Activated T-cell treated with anti-CD3 and anti-CD28 coated beads, Interleukin-2, amount 50 U/mL, for 48 hours (primary cell): ENCODE measurements around the gene PDIA5.

Source experiments
- DNase-seq, 2 experiments: peaks; one replicate each; pipeline ENCODE4 v3.0.0-alpha.2; 2020

PDIA5 gene

GRCh38 chr3:123072564-123072963 lies 5.7 kb downstream of the PDIA5 start:
- DNase-seq: no peak

- no peak for DNase-seq
Measured at GRCh38 chr3:123075359-123075758, 8.5 kb downstream of the PDIA5 start.

GRCh38 chr3:123076112-123076495 lies 9.3 kb downstream of the PDIA5 start:
- no peak for DNase-seq

DNA sequence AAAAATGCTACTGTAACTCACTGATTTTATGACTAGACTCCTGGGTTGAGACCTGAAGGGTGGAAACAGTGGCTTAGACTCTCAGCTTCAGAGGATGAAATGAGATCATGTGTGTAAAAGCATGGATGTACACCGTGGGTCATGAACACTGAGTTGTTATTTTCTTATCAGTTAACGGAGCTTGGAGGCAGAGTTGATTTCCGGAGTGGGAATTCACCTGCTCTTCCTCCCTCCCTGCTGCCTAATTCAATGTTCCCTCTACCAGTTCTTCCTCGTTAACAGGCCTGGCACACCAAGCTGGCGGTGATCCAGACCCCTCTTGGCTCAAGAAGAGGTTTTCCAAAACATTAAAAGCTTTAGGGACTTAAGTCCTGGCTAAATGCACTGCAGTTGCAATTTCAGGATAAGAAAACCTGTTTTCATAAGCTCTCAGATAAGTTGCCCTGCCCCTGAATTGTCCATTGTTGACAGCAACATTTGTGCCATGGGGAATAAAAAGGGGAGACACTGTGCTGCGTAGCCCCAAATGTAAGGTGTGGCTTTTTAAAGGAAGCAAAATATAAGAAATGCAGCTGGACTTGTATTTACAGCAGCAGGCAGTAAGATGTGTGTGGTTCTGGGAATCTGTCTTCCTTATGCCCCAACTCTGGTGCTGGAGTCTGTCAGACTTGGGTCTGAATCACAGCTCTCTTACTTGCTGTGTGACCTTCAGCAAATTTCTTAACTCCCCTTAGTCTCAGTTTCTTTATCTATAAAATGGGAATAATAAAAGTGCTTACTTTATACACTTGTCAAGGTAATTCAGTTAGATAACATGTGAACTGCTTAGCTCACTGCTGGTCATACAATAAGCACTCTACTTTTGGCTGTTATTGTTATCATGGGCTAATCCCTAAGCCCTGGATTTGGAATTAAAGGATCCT lies 9.9 kb downstream of the PDIA5 start:
- no peak for DNase-seq

GRCh38 chr3:123078101-123078500 lies 11.3 kb downstream of the PDIA5 start:
- no peak for DNase-seq

DNA sequence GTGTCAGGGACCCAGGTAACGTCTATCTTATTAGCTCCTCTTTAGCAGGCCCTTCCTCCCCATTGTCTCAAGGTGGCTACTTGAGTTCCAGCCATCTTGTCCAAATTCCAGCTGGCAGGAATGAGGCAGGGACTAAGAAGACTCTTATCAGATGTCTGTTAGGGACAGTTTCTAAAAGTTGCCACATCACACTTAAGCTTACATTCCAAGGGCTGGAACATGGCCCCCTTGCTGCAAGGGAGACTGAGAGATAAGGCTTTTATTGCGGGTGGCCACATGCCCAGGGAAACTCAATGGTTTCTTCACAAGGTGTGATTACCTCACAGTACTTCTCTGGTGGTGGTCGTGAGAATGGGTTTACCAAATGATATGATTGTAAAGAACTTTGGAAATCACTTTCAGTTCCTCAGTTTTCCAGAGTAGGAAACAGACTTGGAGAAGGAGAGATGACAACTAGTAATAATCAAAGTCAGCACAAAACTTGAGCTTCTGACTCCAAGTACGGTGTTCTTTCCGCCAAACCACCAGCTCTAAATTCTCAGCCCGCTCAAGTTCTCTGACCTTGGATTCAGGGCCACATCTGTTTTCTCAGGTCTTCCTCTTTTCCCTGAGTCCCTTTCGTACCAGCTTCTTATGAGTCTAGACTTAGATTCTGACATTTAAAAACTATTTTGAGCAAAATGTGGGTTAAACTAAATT lies 14.2 kb downstream of the PDIA5 start:
- DNase-seq: no peak

DNA sequence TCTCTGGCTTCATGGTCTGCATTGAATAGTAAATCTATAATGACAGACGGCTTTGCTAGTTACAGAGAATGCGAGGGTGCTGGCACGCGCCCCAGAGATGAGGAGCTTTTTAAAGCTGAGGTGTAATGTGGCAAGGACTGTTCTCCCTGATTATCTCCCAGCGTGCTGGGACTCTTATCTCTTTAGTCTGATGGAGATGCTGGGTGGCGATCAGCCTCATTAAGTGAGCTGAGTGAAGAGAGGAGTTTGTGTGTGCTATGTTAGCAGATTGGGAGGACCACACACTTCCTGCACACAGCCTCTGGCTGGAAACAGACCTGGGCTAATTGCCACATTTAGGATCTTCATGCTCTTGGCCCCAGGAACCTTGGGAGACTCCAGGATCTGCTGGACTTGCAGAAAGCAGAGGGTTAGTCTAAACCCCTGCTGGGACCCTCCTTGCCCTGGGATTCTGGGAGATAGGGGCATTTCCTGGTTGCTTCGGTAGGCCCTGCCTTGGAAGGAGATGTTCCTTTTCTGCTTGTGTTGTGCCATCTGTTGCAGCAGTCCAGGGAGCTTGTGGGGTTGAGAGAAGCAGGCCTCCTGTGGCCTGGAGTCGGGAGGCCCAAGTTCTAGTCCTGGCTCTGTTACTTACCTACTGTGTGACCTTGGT lies 15.0 kb downstream of the PDIA5 start:
- DNase-seq: no peak

DNA sequence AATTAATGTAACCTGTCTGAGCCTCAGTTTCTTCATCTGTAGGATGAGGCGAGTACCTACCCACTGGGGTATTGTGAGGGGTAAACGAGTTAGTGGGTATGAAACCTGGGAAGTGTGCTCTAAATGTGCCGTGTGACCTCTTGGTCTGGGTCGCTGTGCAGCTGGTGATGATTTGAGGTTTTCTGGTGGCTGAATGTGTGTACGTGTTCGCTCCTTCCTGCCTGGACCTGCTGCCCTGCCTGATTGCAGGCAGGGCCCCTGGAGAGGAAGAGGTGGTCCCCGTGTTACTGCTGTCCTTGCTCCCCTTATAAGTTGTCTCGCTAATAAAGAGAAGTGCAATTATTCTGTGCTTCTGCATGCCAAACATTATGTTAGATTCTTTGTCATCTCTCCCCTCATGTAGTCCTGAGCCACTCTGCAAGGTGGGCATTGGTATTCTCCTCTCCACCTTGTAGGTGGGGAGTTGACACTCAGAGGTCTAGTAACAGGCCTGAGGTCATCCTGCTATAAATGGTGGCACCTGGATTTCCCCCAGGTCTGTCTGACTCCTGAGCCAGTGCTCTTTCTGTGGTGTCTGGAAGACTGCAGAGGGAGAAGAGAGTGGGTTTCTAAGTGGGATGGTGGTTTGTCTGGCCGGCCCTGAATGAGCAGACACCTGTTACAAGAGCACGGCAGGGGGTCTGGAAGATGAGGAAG lies 15.7 kb downstream of the PDIA5 start:
- DNase-seq: no peak

GRCh38 chr3:123083383-123084124 lies 16.7 kb downstream of the PDIA5 start:
- DNase-seq: no peak

- DNase-seq: no peak
Measured at GRCh38 chr3:123084192-123084591, 17.4 kb downstream of the PDIA5 start.

DNA sequence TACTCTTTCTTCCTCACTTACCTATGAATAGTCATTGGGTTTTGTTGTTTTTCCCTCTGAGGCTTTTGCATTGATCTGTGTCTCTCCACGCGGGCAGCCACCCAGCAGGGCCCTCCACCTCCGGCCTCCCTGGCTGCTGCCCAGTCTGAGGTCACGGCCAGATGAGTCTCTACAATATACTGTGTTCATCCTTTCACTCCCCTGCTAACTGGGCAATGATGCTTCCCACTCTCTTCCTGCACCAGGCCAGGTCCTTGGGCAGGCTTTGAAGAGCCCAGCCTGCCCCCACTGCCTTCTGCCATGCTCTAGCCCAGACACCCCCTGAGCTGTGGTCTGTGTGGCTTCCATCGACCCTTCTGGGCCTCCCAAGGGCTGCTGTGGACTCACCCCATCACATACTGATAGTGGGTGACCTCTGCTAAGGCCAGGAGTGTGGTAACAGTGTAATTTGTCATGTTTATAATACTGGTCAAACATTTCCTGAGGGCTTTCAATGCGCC lies 18.0 kb downstream of the PDIA5 start:
- no peak for DNase-seq

DNA sequence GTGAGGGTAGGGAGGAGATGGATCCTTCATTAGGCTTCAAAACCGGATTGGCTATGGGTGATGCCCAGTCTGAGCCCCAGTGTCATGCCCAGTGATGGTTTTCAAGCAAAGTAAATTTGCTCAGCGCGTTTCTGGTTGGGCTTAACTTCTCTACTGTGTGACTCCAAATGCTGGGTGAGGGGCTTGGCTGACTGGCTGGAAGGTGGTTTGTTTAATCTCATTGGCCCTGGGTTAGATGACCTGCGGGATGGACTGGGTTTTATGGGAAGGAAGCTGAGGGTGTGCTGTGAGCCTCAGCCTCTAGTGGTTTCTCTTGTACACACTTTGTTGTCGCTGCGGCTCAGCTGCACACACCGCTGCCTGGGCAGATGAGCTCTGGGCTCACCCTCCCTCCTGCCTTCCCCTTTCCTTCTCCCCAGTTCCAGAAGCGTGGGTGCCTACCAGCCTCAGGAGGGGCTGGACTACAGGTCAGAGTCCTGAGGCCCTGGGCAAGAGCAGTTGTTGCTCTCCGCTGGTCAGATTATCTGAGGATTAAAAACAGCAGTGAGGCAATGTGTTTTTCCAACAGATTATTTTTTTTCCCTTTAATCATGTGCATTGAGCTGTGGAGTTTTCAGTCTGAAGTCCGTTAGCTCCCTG lies 18.6 kb downstream of the PDIA5 start:
- DNase-seq: no peak

GRCh38 chr3:123085932-123086627 lies 19.3 kb downstream of the PDIA5 start:
- DNase-seq: no peak

DNA sequence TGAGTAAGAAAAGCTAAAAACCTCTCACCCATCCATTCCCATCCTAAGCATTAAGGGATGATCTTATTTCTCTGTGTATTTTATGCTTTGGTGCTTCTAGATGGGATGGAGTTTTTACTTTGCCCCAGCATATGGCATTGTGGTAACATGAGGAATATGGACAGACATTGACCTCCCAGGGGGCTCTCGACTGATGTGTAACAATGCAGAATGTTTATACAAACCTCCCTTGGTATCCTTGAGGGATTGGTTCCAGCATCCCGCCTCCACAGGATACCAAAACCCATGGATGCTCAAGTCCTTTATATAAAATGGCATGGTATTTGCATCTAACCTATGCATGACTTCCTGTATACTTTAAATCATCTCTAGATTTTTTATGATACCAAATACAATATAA lies 21.6 kb downstream of the PDIA5 start:
- DNase-seq: no peak

- DNase-seq: no peak
Measured at GRCh38 chr3:123089611-123090331, 22.9 kb downstream of the PDIA5 start.

- no peak for DNase-seq
Measured at GRCh38 chr3:123090728-123091531, 24.1 kb downstream of the PDIA5 start.

DNA sequence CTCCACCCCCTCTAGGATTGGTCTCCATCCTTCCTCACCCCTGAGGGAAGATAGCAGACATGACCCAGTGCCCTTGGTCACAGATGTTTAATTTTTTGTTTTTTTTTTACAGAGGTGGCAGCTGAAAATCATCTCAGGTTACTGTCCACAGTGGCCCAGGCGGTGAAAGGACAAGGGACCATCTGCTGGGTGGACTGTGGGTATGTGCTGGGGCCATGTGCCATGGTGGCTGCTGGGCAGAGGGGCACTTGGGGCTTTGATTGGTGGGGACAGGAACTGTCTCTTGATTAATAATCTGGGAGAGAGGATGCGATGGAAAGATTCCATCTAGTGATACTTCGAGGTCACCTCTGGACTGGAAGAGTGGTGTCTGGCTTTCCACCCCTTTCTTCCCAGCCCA lies 25.4 kb downstream of the PDIA5 start:
- no peak for DNase-seq

GRCh38 chr3:123093696-123094095 lies 26.9 kb downstream of the PDIA5 start:
- DNase-seq: no peak
